ENCODE data around the gene AMOTL2. TPM values are rescaled to one million over a fixed set of nuclear protein-coding genes. Genes with fewer than 3 reads are reported as not detected.

AMOTL2 gene
- total and polyA plus RNA-seq, 10 of the 15 experiments (the other 5 are each of a cell fraction or from before 2014, with no cell fraction given): 0.20 to 0.33 TPM; not detected in 8

GRCh38 chr3:134347551-134347950, 26.7 kb downstream of the AMOTL2 start:
- Histone ChIP-seq H3K4me3 (no peak overlapping the region), H3K79me2 (ENCODE audit: control insufficient read depth, insufficient read depth, low read length) (no peaks in the 10 kb centered on the region), H3K9ac (ENCODE audit: control insufficient read depth, insufficient read depth, low read length) (no peak overlapping the region), H3K36me3 (ENCODE audit: control insufficient read depth in 2 of 2, insufficient read depth in 2 of 2, low read length in 1 of 2) (no peaks in the 10 kb centered on the region), H3K27me3 (replicated peaks in 1 of 2; ENCODE audit: control insufficient read depth in 2 of 2, insufficient read depth in 2 of 2, low read length in 1 of 2) (peaks cover 0 to 3% of the 10 kb centered on the region in 2 experiments; a peak in 3 of 4 replicates), H2AFZ (ENCODE audit: control insufficient read depth, low read depth, low read length) (no peak overlapping the region), H3K9me3 (replicated peaks; ENCODE audit: control insufficient read depth, insufficient read depth, low read length) (peaks cover 2% of the 10 kb centered on the region; the same call in 1 of the 3 replicates), H3K4me2 (ENCODE audit: control insufficient read depth, insufficient read depth) (no peak overlapping the region), H4K20me1 (ENCODE audit: control insufficient read depth, insufficient read depth) (no peaks in the 10 kb centered on the region), H3K4me1 (ENCODE audit: control insufficient read depth, insufficient read depth, low read length) (no peaks in the 10 kb centered on the region), H3K27ac (ENCODE audit: control insufficient read depth, insufficient read depth) (no peak overlapping the region)
- POLR2A ChIA-PET: no interaction called here
- FAIRE-seq (no peak), ATAC-seq (no peak), DNase-seq (ENCODE audit: low read depth, low spot score) (no peak)
- WGBS (ENCODE audit: insufficient coverage, insufficient replicate concordance, low lambda C conversion rate, missing lambda C conversion rate): 0% methylated on average over 3 of the region's 3 CpGs
- RAD21 ChIA-PET (ENCODE audit: unreplicated experiment): no interaction called here
- CTCF ChIA-PET: no interaction called here
- in situ Hi-C loops (cut with MboI) (no loop called here), intact Hi-C loops (cut with micrococcal nuclease; ENCODE audit: unreplicated experiment) (no loop called here)
- BruUV-seq (replicated peaks): no TSS peak
- SMC1A ChIA-PET (ENCODE audit: uncharacterized antibody, unreplicated experiment): interaction anchor here (0.7 kb wide), 1 partner anchor 151 kb away, joined by 3 read pairs; no protein-coding TSS in a partner anchor
- TF ChIP-seq SKIL (IDR thresholded peaks at IDR 0.05; ENCODE audit: low read depth, poor library complexity, severe bottlenecking) (no peak), USF2 (IDR thresholded peaks at IDR 0.05; ENCODE audit: borderline replicate concordance, low read depth, low read length) (no peak)

GRCh38 chr3:134346744-134347143, 27.5 kb downstream of the AMOTL2 start:
- Histone ChIP-seq H4K20me1 (ENCODE audit: control insufficient read depth, insufficient read depth) (no peaks in the 10 kb centered on the region), H3K9me3 (replicated peaks; ENCODE audit: control insufficient read depth, insufficient read depth, low read length) (peaks cover 2% of the 10 kb centered on the region; the same call in 2 of the 3 replicates), H2AFZ (ENCODE audit: control insufficient read depth, low read depth, low read length) (no peak overlapping the region), H3K9ac (ENCODE audit: control insufficient read depth, insufficient read depth, low read length) (no peak overlapping the region), H3K4me1 (ENCODE audit: control insufficient read depth, insufficient read depth, low read length) (no peaks in the 10 kb centered on the region), H3K36me3 (ENCODE audit: control insufficient read depth in 2 of 2, insufficient read depth in 2 of 2, low read length in 1 of 2) (no peaks in the 10 kb centered on the region), H3K27ac (ENCODE audit: control insufficient read depth, insufficient read depth) (no peak overlapping the region), H3K4me2 (ENCODE audit: control insufficient read depth, insufficient read depth) (no peak overlapping the region), H3K79me2 (ENCODE audit: control insufficient read depth, insufficient read depth, low read length) (no peaks in the 10 kb centered on the region), H3K4me3 (no peak overlapping the region), H3K27me3 (replicated peaks in 1 of 2; ENCODE audit: control insufficient read depth in 2 of 2, insufficient read depth in 2 of 2, low read length in 1 of 2) (peaks cover 0 to 3% of the 10 kb centered on the region in 2 experiments; a peak in 3 of 4 replicates)
- ATAC-seq: no peak
- ChIA-PET POLR2A (no interaction called here), SMC1A (ENCODE audit: uncharacterized antibody, unreplicated experiment) (interaction anchor here (0.7 to 1.0 kb wide), 2 partner anchors 134 to 152 kb away, joined by 3 read pairs; no protein-coding TSS in a partner anchor), CTCF (interaction anchor here (0.6 kb wide), 1 partner anchor 440 kb away, joined by 5 read pairs; no protein-coding TSS in a partner anchor), RAD21 (ENCODE audit: unreplicated experiment) (no interaction called here)
- 0% methylated on average over 1 of the region's 1 CpG for WGBS (ENCODE audit: insufficient coverage, insufficient replicate concordance, low lambda C conversion rate, missing lambda C conversion rate)
- intact Hi-C loops (cut with micrococcal nuclease; ENCODE audit: unreplicated experiment) (no loop called here), in situ Hi-C loops (cut with MboI) (no loop called here)
- no peak for DNase-seq (ENCODE audit: low read depth, low spot score)
- no peak for FAIRE-seq
- no TSS peak for BruUV-seq (replicated peaks)
- TF ChIP-seq PAX8 (IDR thresholded peaks at IDR 0.05) (no peak), BHLHE40 (IDR thresholded peaks at IDR 0.05; ENCODE audit: borderline replicate concordance in 1 of 2, low read depth in 2 of 2, low read length in 1 of 2) (no peak), IRF4 (IDR thresholded peaks at IDR 0.05; ENCODE audit: low read depth, low read length) (no peak), SMAD5 (IDR thresholded peaks at IDR 0.05; ENCODE audit: low read depth) (no peak), STAT3 (IDR thresholded peaks at IDR 0.05; ENCODE audit: low read depth, low read length) (no peak), ATF3 (IDR thresholded peaks at IDR 0.05; ENCODE audit: borderline replicate concordance, extremely low read depth, low read depth, low read length) (no peak), SKIL (IDR thresholded peaks at IDR 0.05; ENCODE audit: low read depth, poor library complexity, severe bottlenecking) (no peak)
